Measurements from ENCODE around the gene RAPGEF6.

DNA sequence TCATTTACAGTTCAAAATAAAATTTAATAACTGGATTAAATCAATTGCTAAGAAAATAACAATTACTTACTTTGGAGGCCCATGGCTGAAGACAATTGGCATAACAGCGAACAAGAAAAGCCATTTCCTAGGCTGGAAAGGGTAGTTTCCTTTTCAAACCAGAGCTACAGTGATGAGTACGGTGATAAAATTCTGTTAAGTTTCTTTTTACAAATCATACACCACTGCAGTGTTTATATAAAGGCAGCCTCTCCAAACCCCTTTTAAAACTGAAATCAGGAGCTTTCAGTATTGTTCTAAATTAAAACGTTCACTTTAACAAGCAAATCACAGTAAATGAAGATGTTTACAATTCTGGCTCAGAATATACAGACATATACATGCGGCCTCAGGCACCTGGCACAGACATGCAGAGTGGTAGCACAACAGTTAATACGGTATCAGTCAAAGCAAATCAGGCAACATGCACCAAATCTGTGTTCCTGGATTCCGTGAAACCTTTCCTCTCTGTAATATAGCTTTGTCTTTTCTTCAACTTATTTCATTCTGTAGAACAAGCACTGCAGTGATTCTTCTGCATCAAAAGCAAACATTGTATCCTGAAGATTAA, 102.9 kb downstream of the RAPGEF6 start:
- TF ChIP-seq, protein P1, sequence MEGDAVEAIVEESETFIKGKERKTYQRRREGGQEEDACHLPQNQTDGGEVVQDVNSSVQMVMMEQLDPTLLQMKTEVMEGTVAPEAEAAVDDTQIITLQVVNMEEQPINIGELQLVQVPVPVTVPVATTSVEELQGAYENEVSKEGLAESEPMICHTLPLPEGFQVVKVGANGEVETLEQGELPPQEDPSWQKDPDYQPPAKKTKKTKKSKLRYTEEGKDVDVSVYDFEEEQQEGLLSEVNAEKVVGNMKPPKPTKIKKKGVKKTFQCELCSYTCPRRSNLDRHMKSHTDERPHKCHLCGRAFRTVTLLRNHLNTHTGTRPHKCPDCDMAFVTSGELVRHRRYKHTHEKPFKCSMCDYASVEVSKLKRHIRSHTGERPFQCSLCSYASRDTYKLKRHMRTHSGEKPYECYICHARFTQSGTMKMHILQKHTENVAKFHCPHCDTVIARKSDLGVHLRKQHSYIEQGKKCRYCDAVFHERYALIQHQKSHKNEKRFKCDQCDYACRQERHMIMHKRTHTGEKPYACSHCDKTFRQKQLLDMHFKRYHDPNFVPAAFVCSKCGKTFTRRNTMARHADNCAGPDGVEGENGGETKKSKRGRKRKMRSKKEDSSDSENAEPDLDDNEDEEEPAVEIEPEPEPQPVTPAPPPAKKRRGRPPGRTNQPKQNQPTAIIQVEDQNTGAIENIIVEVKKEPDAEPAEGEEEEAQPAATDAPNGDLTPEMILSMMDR (IDR thresholded peaks at IDR 0.05; ENCODE audit: low read depth, low read length, poor library complexity, severe bottlenecking), result no peak
- TF ChIP-seq EZH2phosphoT487 (IDR thresholded peaks at IDR 0.05; ENCODE audit: borderline replicate concordance, low read length), result no peak
